GM12892 (cell line): Measurements from ENCODE around the gene NCAM1.

Source experiments
- POLR2A ChIP-seq: IDR thresholded peaks from 2 replicates; pipeline ENCODE4 v1.6.1; 2011; ENCODE audit warnings: low read depth, low read length, control low read depth
- POLR2AphosphoS5 ChIP-seq: IDR thresholded peaks from 2 replicates; pipeline ENCODE4 v1.6.1; 2011; ENCODE audit warnings: low read depth, low read length, control low read depth
- TAF1 ChIP-seq: IDR thresholded peaks from 2 replicates; pipeline ENCODE4 v1.6.1; 2011; ENCODE audit warnings: low read depth, mild to moderate bottlenecking, control low read depth, low read length, borderline replicate concordance

GRCh38 chr11:112997857-112998466 lies 36.7 kb downstream of the NCAM1 start:
- TF ChIP-seq POLR2A (no peak), TAF1 (no peak), POLR2AphosphoS5 (no peak)
